K562 (cell line): ENCODE data around the gene BCL2L12. TPM values are rescaled to one million over a fixed set of nuclear protein-coding genes. Genes with fewer than 3 reads are reported as not detected.

Source experiments
- ATF7 ChIP-seq: fragments of 450-650 bp; IDR thresholded peaks from 2 replicates; pipeline ENCODE4 v1.7.1; 2014; ENCODE audit warnings: mild to moderate bottlenecking, moderate library complexity
- CBX3 ChIP-seq, 2 experiments: IDR thresholded peaks; 1 replicate in 1 of 2; 2 replicates in 1 of 2; pipeline ENCODE4 v1.6.1; 2012; ENCODE audit warnings: inconsistent platforms in 2 of 2, low read length in 2 of 2, borderline replicate concordance in 1 of 2, control low read depth in 1 of 2
- CEBPB ChIP-seq: fragments of 450-650 bp; IDR thresholded peaks from 2 replicates; pipeline ENCODE4 v1.6.1; 2016; ENCODE audit warnings: missing genetic modification characterization, missing compliant biosample characterization
- CXXC5 ChIP-seq: fragments of 250-450 bp; sonication (Bioruptor Pico); IDR thresholded peaks from 2 replicates; pipeline ENCODE4 v1.8.0; 2022; ENCODE audit warnings: inconsistent platforms, mild to moderate bottlenecking, moderate library complexity
- DIDO1 ChIP-seq: fragments of 450-650 bp; IDR thresholded peaks from 2 replicates; pipeline ENCODE4 v1.6.1; 2016; ENCODE audit warnings: low read depth, missing biosample characterization, missing genetic modification characterization
- DMBX1 ChIP-seq: fragments of 250-450 bp; sonication (Bioruptor Pico); IDR thresholded peaks from 2 replicates; pipeline ENCODE4 v1.8.0; 2022; ENCODE audit warnings: inconsistent platforms, mild to moderate bottlenecking, moderate library complexity, borderline replicate concordance
- EP400 ChIP-seq: fragments of 450-650 bp; IDR thresholded peaks from 2 replicates; pipeline ENCODE4 v1.6.1; 2017; ENCODE audit warnings: antibody characterized with exemption, mild to moderate bottlenecking, moderate library complexity
- FIP1L1 ChIP-seq: fragments of 200-400 bp; formaldehyde crosslinking; IDR thresholded peaks from 2 replicates; pipeline ENCODE4 v1.6.1; 2018; ENCODE audit warnings: mild to moderate bottlenecking, low read depth, low read length; ENCODE audit not compliant: poor library complexity, severe bottlenecking
- FOXO4 ChIP-seq: fragments of 450-650 bp; formaldehyde crosslinking; IDR thresholded peaks from 2 replicates; pipeline ENCODE4 v1.4.0; 2020; ENCODE audit warnings: mild to moderate bottlenecking, moderate library complexity
- RB1 ChIP-seq: fragments of 450-650 bp; IDR thresholded peaks from 2 replicates; pipeline ENCODE4 v1.6.1; 2017; ENCODE audit warnings: low read depth, mild to moderate bottlenecking
- SMAD4 ChIP-seq: fragments of 250-450 bp; sonication (Bioruptor Pico); conservative IDR thresholded peaks from 2 replicates; pipeline ENCODE4 v1.8.0; 2021; ENCODE audit warnings: inconsistent platforms, mild to moderate bottlenecking, moderate library complexity
- SUPT5H ChIP-seq: fragments of 450-650 bp; IDR thresholded peaks from 2 replicates; pipeline ENCODE4 v1.6.1; 2016
- TAF1 ChIP-seq: IDR thresholded peaks from 2 replicates; pipeline ENCODE4 v1.6.1; 2011; ENCODE audit warnings: mild to moderate bottlenecking, low read length, moderate library complexity; ENCODE audit not compliant: insufficient read depth, control insufficient read depth, severe bottlenecking; ENCODE audit errors: extremely low read depth
- TOE1 ChIP-seq, 2 experiments: fragments of 450-650 bp in 1 of 2; sonication (generic) in 1 of 2; formaldehyde crosslinking in 1 of 2; IDR thresholded peaks; 2 replicates each; pipeline versions ENCODE4 v1.7.1 to v1.8.0; 2016 to 2022; ENCODE audit warnings: borderline replicate concordance in 2 of 2, mild to moderate bottlenecking in 2 of 2, antibody characterized with exemption in 1 of 2, inconsistent platforms in 1 of 2, low read depth in 1 of 2, missing genetic modification reagents in 1 of 2, moderate library complexity in 1 of 2
- XRCC5 ChIP-seq: fragments of 200-400 bp; formaldehyde crosslinking; IDR thresholded peaks from 2 replicates; pipeline ENCODE4 v1.6.1; 2017; ENCODE audit warnings: low read depth, mild to moderate bottlenecking, low read length
- ZBTB7A ChIP-seq: IDR thresholded peaks from 2 replicates; pipeline ENCODE4 v1.6.1; 2011; ENCODE audit warnings: low read depth, mild to moderate bottlenecking, low read length, moderate library complexity, borderline replicate concordance; ENCODE audit not compliant: control insufficient read depth
- ZBTB9 ChIP-seq: fragments of 450-650 bp; formaldehyde crosslinking; IDR thresholded peaks from 2 replicates; pipeline ENCODE4 v1.4.0; 2020; ENCODE audit warnings: mild to moderate bottlenecking, moderate library complexity
- ZNF143 ChIP-seq: sonication (generic); formaldehyde crosslinking; IDR thresholded peaks from 2 replicates; pipeline ENCODE4 v1.9.0; 2022; ENCODE audit warnings: mild to moderate bottlenecking, missing genetic modification reagents
- ZNF699 ChIP-seq: fragments of 250-450 bp; sonication (Bioruptor Pico); IDR thresholded peaks from 2 replicates; pipeline ENCODE4 v1.8.0; 2021; ENCODE audit warnings: mild to moderate bottlenecking, moderate library complexity; ENCODE audit not compliant: insufficient replicate concordance
- polyA plus RNA-seq, 8 experiments: library from polyadenylated mRNA; depleted of rRNA in 4 of 8; stranded (reverse) in 5 of 8; unstranded in 3 of 8; fragments of >200 nt; fragmentation: Nextera tagmentation in 2 of 8; fragmentation: Illumina TruSeq in 1 of 8; extraction: Ambion mirVana in 2 of 8; extraction: Trizol in 1 of 8; gene quantifications; 2 replicates each; pipeline versions ENCODE4 v1.2.1 to v1.2.3, GENCODE V29; 2011 to 2014; ENCODE audit warnings: inconsistent platforms in 1 of 8, missing spikeins in 1 of 8
- total RNA-seq, 7 experiments: library from RNA; depleted of rRNA in 6 of 7; stranded (reverse); fragments of >200 nt in 6 of 7; fragmentation: Illumina TruSeq in 2 of 7; extraction: Trizol in 2 of 7; gene quantifications; 2 replicates each; pipeline versions ENCODE4 v1.2.1 to v1.2.3, GENCODE V29; 2011 to 2021; ENCODE audit warnings: low replicate concordance in 1 of 7
- TF ChIP-seq, protein P1 (sequence below): fragments of 200-800 bp; sonication (Bioruptor generic); IDR thresholded peaks from 2 replicates; pipeline ENCODE4 v1.6.1; 2017; ENCODE audit warnings: missing genetic modification characterization, missing compliant biosample characterization
- TF ChIP-seq, protein P2 (sequence below), 2 experiments: IDR thresholded peaks; 2 replicates each; pipeline ENCODE4 v1.6.1; 2011; ENCODE audit warnings: borderline replicate concordance in 1 of 2, control low read depth in 1 of 2, low read depth in 1 of 2, low read length in 1 of 2, mild to moderate bottlenecking in 1 of 2, mixed read lengths in 1 of 2, moderate library complexity in 1 of 2; ENCODE audit not compliant: insufficient read depth in 1 of 2, insufficient read length in 1 of 2, poor library complexity in 1 of 2, severe bottlenecking in 1 of 2; ENCODE audit errors: extremely low read depth in 1 of 2

BCL2L12 gene
- total and polyA plus RNA-seq, 9 of the 15 experiments (the other 6 are each of a cell fraction or from before 2014, with no cell fraction given) = 7.4 to 263 (median 81.2) TPM

- peak; percentile 96 for TF ChIP-seq SUPT5H
- peak; percentile 65 for TF ChIP-seq FIP1L1
- 0 out of 2 replicates have a peak, but pooled peaks have one; percentile 35 for TF ChIP-seq RB1
- peak; percentile 62; the same call in 1 of the 2 replicates for TF ChIP-seq ZBTB9
- TF ChIP-seq ZNF699 (CRISPR knock-in tag) = no peak
- TF ChIP-seq FOXO4 (CRISPR knock-in tag) = 0 out of 2 replicates have a peak, but pooled peaks have one; percentile 50
- TF ChIP-seq CEBPB = 0 out of 2 replicates have a peak, but pooled peaks have one; percentile 3
- peak; percentile 47 for TF ChIP-seq SMAD4 (CRISPR knock-in tag)
- no peak for TF ChIP-seq CBX3 (IDR thresholded peaks at IDR 0.05; ENCODE audit: borderline replicate concordance in 1 of 2, low read length in 2 of 2)
- TF ChIP-seq ZNF143 (CRISPR knock-in tag) = 0 out of 2 replicates have a peak, but pooled peaks have one; percentile 38
- peak; percentile 25 for TF ChIP-seq CXXC5
- TF ChIP-seq, protein P1, sequence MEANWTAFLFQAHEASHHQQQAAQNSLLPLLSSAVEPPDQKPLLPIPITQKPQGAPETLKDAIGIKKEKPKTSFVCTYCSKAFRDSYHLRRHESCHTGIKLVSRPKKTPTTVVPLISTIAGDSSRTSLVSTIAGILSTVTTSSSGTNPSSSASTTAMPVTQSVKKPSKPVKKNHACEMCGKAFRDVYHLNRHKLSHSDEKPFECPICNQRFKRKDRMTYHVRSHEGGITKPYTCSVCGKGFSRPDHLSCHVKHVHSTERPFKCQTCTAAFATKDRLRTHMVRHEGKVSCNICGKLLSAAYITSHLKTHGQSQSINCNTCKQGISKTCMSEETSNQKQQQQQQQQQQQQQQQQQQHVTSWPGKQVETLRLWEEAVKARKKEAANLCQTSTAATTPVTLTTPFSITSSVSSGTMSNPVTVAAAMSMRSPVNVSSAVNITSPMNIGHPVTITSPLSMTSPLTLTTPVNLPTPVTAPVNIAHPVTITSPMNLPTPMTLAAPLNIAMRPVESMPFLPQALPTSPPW = peak; percentile 78
- peak; percentile 98 for TF ChIP-seq EP400
- TF ChIP-seq ATF7 = no peak
- 0 out of 2 replicates have a peak, but pooled peaks have one; percentile 9 for TF ChIP-seq XRCC5
- peak; percentile 17; the same call in 1 of the 2 replicates for TF ChIP-seq TOE1 (IDR thresholded peaks at IDR 0.05; ENCODE audit: borderline replicate concordance)
- no peak for TF ChIP-seq TOE1 (CRISPR knock-in tag; IDR thresholded peaks at IDR 0.05; ENCODE audit: borderline replicate concordance, low read depth)
- TF ChIP-seq ZBTB7A = peak; percentile 92
- TF ChIP-seq DMBX1 (CRISPR knock-in tag) = peak; percentile 34; the same call in 1 of the 2 replicates
- TF ChIP-seq, protein P2, sequence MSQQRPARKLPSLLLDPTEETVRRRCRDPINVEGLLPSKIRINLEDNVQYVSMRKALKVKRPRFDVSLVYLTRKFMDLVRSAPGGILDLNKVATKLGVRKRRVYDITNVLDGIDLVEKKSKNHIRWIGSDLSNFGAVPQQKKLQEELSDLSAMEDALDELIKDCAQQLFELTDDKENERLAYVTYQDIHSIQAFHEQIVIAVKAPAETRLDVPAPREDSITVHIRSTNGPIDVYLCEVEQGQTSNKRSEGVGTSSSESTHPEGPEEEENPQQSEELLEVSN (IDR thresholded peaks at IDR 0.05; ENCODE audit: borderline replicate concordance in 1 of 2, extremely low read depth in 1 of 2, insufficient read depth in 1 of 2, insufficient read length in 1 of 2, low read depth in 1 of 2, low read length in 1 of 2, poor library complexity in 1 of 2, severe bottlenecking in 1 of 2) = peak in 1 of 2 experiments; percentile 54
- peak; percentile 67; the same call in 1 of the 2 replicates for TF ChIP-seq DIDO1 (tag)
- TF ChIP-seq TAF1 = peak; percentile 81
Observed at GRCh38 chr19:49677231-49677900, 11.6 kb downstream of the BCL2L12 start, which contains the start of gene PRMT1 (continued).
